ENCODE results near the gene DMD.

The DMD gene

GRCh38 chrX:31227250-31227649, 1984.1 kb downstream of the DMD start:
- in situ Hi-C loops (cut with MboI; ENCODE audit: low sequenced_read_pairs, unreplicated experiment) = no loop called here
- no peak for DNase-seq (ENCODE audit: low spot score)
- TF ChIP-seq, protein P1, sequence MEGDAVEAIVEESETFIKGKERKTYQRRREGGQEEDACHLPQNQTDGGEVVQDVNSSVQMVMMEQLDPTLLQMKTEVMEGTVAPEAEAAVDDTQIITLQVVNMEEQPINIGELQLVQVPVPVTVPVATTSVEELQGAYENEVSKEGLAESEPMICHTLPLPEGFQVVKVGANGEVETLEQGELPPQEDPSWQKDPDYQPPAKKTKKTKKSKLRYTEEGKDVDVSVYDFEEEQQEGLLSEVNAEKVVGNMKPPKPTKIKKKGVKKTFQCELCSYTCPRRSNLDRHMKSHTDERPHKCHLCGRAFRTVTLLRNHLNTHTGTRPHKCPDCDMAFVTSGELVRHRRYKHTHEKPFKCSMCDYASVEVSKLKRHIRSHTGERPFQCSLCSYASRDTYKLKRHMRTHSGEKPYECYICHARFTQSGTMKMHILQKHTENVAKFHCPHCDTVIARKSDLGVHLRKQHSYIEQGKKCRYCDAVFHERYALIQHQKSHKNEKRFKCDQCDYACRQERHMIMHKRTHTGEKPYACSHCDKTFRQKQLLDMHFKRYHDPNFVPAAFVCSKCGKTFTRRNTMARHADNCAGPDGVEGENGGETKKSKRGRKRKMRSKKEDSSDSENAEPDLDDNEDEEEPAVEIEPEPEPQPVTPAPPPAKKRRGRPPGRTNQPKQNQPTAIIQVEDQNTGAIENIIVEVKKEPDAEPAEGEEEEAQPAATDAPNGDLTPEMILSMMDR (IDR thresholded peaks at IDR 0.05; ENCODE audit: borderline replicate concordance, control extremely low read depth, extremely low read depth, insufficient read depth, missing control alignments) = no peak

DNA sequence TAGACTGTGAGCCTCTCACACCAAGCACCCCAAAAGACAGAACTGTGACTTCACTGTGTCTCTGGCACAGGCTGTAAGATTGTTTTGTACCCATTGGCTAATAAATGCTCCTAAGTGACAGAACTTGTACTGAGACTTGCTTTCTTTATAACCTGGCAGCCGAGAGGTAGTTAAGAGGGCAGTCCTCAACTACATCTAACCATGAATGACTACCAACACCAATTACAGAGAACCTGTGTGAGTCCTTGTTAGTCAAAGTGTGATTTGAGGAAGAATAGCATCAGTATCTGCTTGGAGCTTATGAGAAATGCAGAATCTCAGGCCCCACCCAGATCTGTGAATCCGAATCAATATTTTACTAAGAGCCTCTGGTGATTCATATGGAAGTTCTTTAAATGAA, 1985.5 kb downstream of the DMD start:
- no peak for DNase-seq (ENCODE audit: low spot score)
- TF ChIP-seq, protein P1 (IDR thresholded peaks at IDR 0.05; ENCODE audit: borderline replicate concordance, control extremely low read depth, extremely low read depth, insufficient read depth, missing control alignments) = no peak
- in situ Hi-C loops (cut with MboI; ENCODE audit: low sequenced_read_pairs, unreplicated experiment) = no loop called here

DNA sequence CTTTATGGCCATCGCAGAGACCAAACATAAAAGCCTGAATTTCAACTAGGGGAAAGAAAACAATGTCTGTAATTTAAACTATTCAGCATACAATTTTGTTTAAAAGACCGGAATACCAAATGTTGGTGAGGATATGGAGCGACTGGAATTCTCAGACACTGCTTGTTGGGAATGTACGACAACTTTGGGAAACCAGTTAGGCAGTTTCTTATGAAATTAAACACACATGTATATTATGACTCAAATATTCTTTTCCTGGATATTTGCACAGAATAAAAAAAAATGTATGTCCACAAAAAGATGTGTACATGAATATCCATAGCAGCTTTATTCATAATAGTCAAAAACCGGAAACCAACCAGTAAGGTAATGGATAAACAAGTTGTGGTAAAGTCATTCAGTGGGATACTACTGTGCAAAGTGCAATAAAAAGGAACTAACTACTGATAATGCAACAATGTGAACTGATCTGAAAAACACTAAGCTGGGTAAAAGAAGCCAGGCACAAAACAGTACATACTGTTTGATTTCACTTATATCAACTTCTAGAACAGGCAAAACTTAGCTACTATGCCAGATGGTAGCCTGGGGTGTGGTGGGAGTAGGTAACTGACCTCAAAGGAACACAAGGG, 1986.9 kb downstream of the DMD start:
- no peak for DNase-seq (ENCODE audit: low spot score)
- in situ Hi-C loops (cut with MboI; ENCODE audit: low sequenced_read_pairs, unreplicated experiment) = loop anchor here (25.0 kb wide), 1 partner anchor 438 kb away; no protein-coding TSS in a partner anchor
- TF ChIP-seq, protein P1 (IDR thresholded peaks at IDR 0.05; ENCODE audit: borderline replicate concordance, control extremely low read depth, extremely low read depth, insufficient read depth, missing control alignments) = no peak

DNA sequence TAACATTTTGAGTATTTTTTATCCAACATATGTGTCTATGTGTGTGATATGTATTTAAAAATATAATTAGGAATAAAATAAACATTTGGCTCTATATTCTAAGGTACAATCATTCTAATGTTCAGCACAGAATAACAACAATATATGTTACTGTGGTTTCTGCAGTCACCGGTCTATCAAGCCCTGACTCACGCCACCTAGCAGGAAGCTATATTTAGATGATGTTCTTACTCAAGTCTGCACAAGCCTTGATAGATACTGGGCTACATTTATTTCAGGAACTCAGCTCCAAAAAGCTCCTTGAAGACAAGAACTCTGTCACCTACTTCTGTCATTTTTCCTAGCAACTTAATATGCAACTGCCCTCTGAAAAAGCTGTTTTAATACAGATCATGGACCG, 1987.5 kb downstream of the DMD start:
- in situ Hi-C loops (cut with MboI; ENCODE audit: low sequenced_read_pairs, unreplicated experiment) = loop anchor here (25.0 kb wide), 1 partner anchor 438 kb away; no protein-coding TSS in a partner anchor
- peak; percentile 28 for DNase-seq (ENCODE audit: low spot score)
- TF ChIP-seq, protein P1 (IDR thresholded peaks at IDR 0.05; ENCODE audit: borderline replicate concordance, control extremely low read depth, extremely low read depth, insufficient read depth, missing control alignments) = no peak

DNA sequence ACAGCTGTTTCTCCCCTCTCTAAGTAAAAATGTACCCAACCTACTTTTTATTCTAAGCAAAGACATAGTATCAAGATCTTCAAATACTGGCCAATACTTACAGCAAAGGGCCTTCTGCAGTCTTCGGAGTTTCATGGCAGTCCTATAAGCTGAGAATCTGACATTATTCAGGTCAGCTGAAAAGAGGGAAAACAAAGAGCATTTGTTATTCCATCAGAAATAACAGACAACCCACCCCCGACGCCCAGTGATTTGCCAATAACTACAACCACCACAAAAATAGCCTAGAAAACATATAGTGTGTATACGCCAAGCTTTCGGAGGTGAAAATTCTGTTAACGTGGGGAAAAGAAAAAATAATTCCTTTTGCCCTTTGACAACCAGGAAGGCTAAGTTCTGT, 1988.4 kb downstream of the DMD start:
- in situ Hi-C loops (cut with MboI; ENCODE audit: low sequenced_read_pairs, unreplicated experiment) = loop anchor here (25.0 kb wide), 1 partner anchor 439 kb away; no protein-coding TSS in a partner anchor
- no peak for DNase-seq (ENCODE audit: low spot score)
- TF ChIP-seq, protein P1 (IDR thresholded peaks at IDR 0.05; ENCODE audit: borderline replicate concordance, control extremely low read depth, extremely low read depth, insufficient read depth, missing control alignments) = no peak

DNA sequence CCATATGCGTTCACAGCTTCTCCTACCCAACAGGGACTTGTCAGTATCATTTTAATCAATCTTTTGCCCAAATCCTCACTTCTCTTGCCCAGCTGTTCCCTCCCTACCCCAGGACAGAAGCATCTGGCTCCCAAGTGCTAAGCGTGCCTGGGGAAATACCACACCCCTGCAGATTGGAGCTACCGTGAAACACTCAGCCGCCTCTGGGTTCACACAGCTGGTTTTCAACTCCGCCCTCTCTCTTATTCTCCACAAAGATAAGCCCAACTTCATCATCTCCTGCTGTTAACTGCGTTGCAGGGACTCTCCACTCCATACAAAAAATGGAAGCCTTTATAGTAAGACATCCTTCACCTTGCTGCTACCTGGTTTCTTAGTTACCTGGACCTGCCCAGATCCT, 1992.2 kb downstream of the DMD start:
- TF ChIP-seq, protein P1 (IDR thresholded peaks at IDR 0.05; ENCODE audit: borderline replicate concordance, control extremely low read depth, extremely low read depth, insufficient read depth, missing control alignments) = no peak
- in situ Hi-C loops (cut with MboI; ENCODE audit: low sequenced_read_pairs, unreplicated experiment) = loop anchor here (25.0 kb wide), 1 partner anchor 443 kb away; no protein-coding TSS in a partner anchor
- DNase-seq (ENCODE audit: low spot score) = no peak

Data from GM13976 (cell line).